ENCODE data around the gene SEC31A.
"Not testable (repeated sequence)": the region's sequence is repeated elsewhere in the genome, so short reads cannot be mapped to it uniquely, and the experiment has no call there.

- TF ChIP-seq CTCF, EP300, POLR2A (IDR thresholded peaks at IDR 0.05): not testable (repeated sequence)
These were observed 74.1 kb downstream of the SEC31A start for GRCh38 chr4:82816874-82817273.
